HEK293T (cell line): ENCODE measurements around the gene SNTG2.

Experiments used
- CTCF ChIA-PET: fragments of 350-600 bp; formaldehyde crosslinking; extraction: SDS; loops from one replicate; lab custom pipeline; 2021; ENCODE audit warnings: antibody characterized with exemption, inconsistent platforms; lab: Yijun Ruan, JAX
- POLR2A ChIA-PET: fragments of 350-600 bp; formaldehyde crosslinking; extraction: SDS; loops from one replicate; lab custom pipeline; 2020; ENCODE audit warnings: antibody characterized with exemption, inconsistent platforms; lab: Yijun Ruan, JAX
- DNase-seq: peaks from one replicate; pipeline ENCODE4 v3.0.0; 2012; ENCODE audit warnings: mixed read lengths; ENCODE audit errors: extremely low spot score
- ARNT ChIP-seq: fragments of 450-650 bp; IDR thresholded peaks from 2 replicates; pipeline ENCODE4 v1.6.1; 2017; ENCODE audit warnings: mild to moderate bottlenecking
- BHLHE40 ChIP-seq: fragments of 450-650 bp; IDR thresholded peaks from 2 replicates; pipeline ENCODE4 v1.6.1; 2016; ENCODE audit warnings: mild to moderate bottlenecking, moderate library complexity, borderline replicate concordance
- CTBP1 ChIP-seq: fragments of 450-650 bp; IDR thresholded peaks from 2 replicates; pipeline ENCODE4 v1.6.1; 2016; ENCODE audit warnings: borderline replicate concordance
- ELF4 ChIP-seq: fragments of 450-650 bp; IDR thresholded peaks from 2 replicates; pipeline ENCODE4 v1.6.1; 2017; ENCODE audit warnings: antibody characterized with exemption
- FOXA1 ChIP-seq: fragments of 450-650 bp; IDR thresholded peaks from 2 replicates; pipeline ENCODE4 v1.6.1; 2016; ENCODE audit warnings: mild to moderate bottlenecking
- FOXK2 ChIP-seq: fragments of 450-650 bp; IDR thresholded peaks from 2 replicates; pipeline ENCODE4 v1.6.1; 2016; ENCODE audit warnings: mild to moderate bottlenecking
- FOXM1 ChIP-seq: fragments of 450-650 bp; IDR thresholded peaks from 2 replicates; pipeline ENCODE4 v1.6.1; 2017; ENCODE audit warnings: mild to moderate bottlenecking, borderline replicate concordance
- HDGF ChIP-seq: fragments of 450-650 bp; IDR thresholded peaks from 2 replicates; pipeline ENCODE4 v1.6.1; 2017; ENCODE audit warnings: antibody characterized with exemption, borderline replicate concordance
- L3MBTL2 ChIP-seq: fragments of 450-650 bp; conservative IDR thresholded peaks from 2 replicates; pipeline ENCODE4 v1.6.1; 2016; ENCODE audit warnings: mild to moderate bottlenecking
- LEF1 ChIP-seq: fragments of 450-650 bp; IDR thresholded peaks from 2 replicates; pipeline ENCODE4 v1.6.1; 2017; ENCODE audit warnings: mild to moderate bottlenecking, borderline replicate concordance
- NFRKB ChIP-seq: fragments of 450-650 bp; IDR thresholded peaks from 2 replicates; pipeline ENCODE4 v1.6.1; 2016; ENCODE audit warnings: mild to moderate bottlenecking, moderate library complexity
- SP1 ChIP-seq: fragments of 450-650 bp; IDR thresholded peaks from 2 replicates; pipeline ENCODE4 v1.6.1; 2017
- SUZ12 ChIP-seq: fragments of 450-650 bp; IDR thresholded peaks from 2 replicates; pipeline ENCODE4 v1.6.1; 2016; ENCODE audit warnings: mild to moderate bottlenecking
- TARDBP ChIP-seq: fragments of 450-650 bp; IDR thresholded peaks from 2 replicates; pipeline ENCODE4 v1.6.1; 2016
- ZNF384 ChIP-seq: fragments of 450-650 bp; IDR thresholded peaks from 2 replicates; pipeline ENCODE4 v1.6.1; 2016
- TF ChIP-seq, protein P1 (sequence below): fragments of 450-650 bp; IDR thresholded peaks from 2 replicates; pipeline ENCODE4 v1.6.1; 2016

Gene SNTG2

GRCh38 chr2:979069-979928 lies 28.6 kb downstream of the SNTG2 start:
- DNase-seq = no peak
- CTCF ChIA-PET = no interaction called here
- TF ChIP-seq NFRKB = no peak
- TF ChIP-seq L3MBTL2 = no peak
- no peak for TF ChIP-seq LEF1
- TF ChIP-seq FOXA1 = no peak
- TF ChIP-seq TARDBP = no peak
- TF ChIP-seq FOXM1 = no peak
- TF ChIP-seq SUZ12 = no peak
- no peak for TF ChIP-seq ZNF384
- no peak for TF ChIP-seq FOXK2
- POLR2A ChIA-PET = no interaction called here

- no peak for DNase-seq
- POLR2A ChIA-PET = no interaction called here
- CTCF ChIA-PET = no interaction called here
- no peak for TF ChIP-seq NFRKB
- TF ChIP-seq CTBP1 = no peak
- no peak for TF ChIP-seq SUZ12
Observed at GRCh38 chr2:980176-980575, 29.5 kb downstream of the SNTG2 start.

GRCh38 chr2:981258-981657 lies 30.6 kb downstream of the SNTG2 start:
- no peak for TF ChIP-seq FOXM1
- TF ChIP-seq ZNF384 = no peak
- TF ChIP-seq CTBP1 = no peak
- TF ChIP-seq SUZ12 = no peak
- TF ChIP-seq ELF4 = no peak
- DNase-seq = no peak
- CTCF ChIA-PET = no interaction called here
- POLR2A ChIA-PET = no interaction called here

GRCh38 chr2:981759-982158 lies 31.1 kb downstream of the SNTG2 start:
- POLR2A ChIA-PET = no interaction called here
- TF ChIP-seq CTBP1 = no peak
- no peak for TF ChIP-seq FOXM1
- no peak for TF ChIP-seq SP1
- no peak for TF ChIP-seq ARNT
- TF ChIP-seq L3MBTL2 = no peak
- TF ChIP-seq TARDBP = no peak
- TF ChIP-seq HDGF = no peak
- TF ChIP-seq FOXK2 = no peak
- TF ChIP-seq LEF1 = no peak
- TF ChIP-seq FOXA1 = no peak
- TF ChIP-seq, protein P1, sequence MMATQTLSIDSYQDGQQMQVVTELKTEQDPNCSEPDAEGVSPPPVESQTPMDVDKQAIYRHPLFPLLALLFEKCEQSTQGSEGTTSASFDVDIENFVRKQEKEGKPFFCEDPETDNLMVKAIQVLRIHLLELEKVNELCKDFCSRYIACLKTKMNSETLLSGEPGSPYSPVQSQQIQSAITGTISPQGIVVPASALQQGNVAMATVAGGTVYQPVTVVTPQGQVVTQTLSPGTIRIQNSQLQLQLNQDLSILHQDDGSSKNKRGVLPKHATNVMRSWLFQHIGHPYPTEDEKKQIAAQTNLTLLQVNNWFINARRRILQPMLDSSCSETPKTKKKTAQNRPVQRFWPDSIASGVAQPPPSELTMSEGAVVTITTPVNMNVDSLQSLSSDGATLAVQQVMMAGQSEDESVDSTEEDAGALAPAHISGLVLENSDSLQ = no peak
- TF ChIP-seq ZNF384 = no peak
- no peak for TF ChIP-seq ELF4
- no peak for TF ChIP-seq SUZ12
- no peak for TF ChIP-seq NFRKB
- TF ChIP-seq BHLHE40 = no peak

GRCh38 chr2:985317-985898 lies 34.8 kb downstream of the SNTG2 start:
- DNase-seq = no peak
- CTCF ChIA-PET = no interaction called here
- no peak for TF ChIP-seq ZNF384
- no peak for TF ChIP-seq NFRKB
- no peak for TF ChIP-seq ELF4
- TF ChIP-seq SUZ12 = no peak
- no peak for TF ChIP-seq BHLHE40
- TF ChIP-seq FOXM1 = no peak
- no peak for TF ChIP-seq LEF1
- no peak for TF ChIP-seq FOXA1
- no peak for TF ChIP-seq L3MBTL2
- TF ChIP-seq SP1 = no peak
- no peak for TF ChIP-seq ARNT
- no peak for TF ChIP-seq TARDBP
- no peak for TF ChIP-seq CTBP1
- TF ChIP-seq, protein P1 = no peak
- POLR2A ChIA-PET = no interaction called here

More at GRCh38 chr2:981759-982158, 31.1 kb downstream of the SNTG2 start:
- no peak for DNase-seq
- CTCF ChIA-PET = no interaction called here

DNA sequence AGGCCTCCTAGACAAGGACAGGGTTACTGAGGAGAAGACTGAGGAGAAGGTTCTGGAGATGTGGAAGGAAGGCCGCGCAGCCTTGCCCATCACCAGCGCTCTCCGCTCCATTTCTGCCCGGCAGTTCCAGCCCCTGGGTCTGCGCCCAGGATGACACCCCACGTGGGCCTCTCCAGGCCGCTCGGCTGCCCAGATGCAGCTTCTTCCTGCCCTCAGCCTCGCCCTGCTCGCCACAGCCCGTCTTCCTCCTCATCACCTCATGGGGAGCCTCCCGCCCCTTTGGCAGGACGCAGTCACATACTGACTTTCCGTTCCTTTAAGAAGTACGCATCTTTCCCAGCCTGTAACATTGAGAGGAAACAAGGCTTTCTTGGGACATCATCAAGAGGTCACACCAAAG lies 37.1 kb downstream of the SNTG2 start:
- no peak for TF ChIP-seq ARNT
- no peak for TF ChIP-seq FOXA1
- no peak for TF ChIP-seq ELF4
- TF ChIP-seq NFRKB = no peak
- no peak for TF ChIP-seq CTBP1
- TF ChIP-seq L3MBTL2 = no peak
- TF ChIP-seq, protein P1 = no peak
- no peak for TF ChIP-seq FOXM1
- TF ChIP-seq BHLHE40 = no peak
- no peak for TF ChIP-seq SP1
- no peak for TF ChIP-seq ZNF384
- no peak for TF ChIP-seq TARDBP
- TF ChIP-seq LEF1 = no peak
- TF ChIP-seq FOXK2 = no peak
- TF ChIP-seq SUZ12 = no peak
- no peak for TF ChIP-seq HDGF
- no peak for DNase-seq
- POLR2A ChIA-PET = no interaction called here
- CTCF ChIA-PET = no interaction called here
